Measurements from ENCODE around the gene ANKRD12.

GRCh38 chr18:9148203-9148552 is 11.6 kb downstream of the ANKRD12 start:
- no peak for TF ChIP-seq CTCF (IDR thresholded peaks at IDR 0.05)
- no peak for TF ChIP-seq POLR2A (IDR thresholded peaks at IDR 0.05)
- TF ChIP-seq POLR2AphosphoS5 (IDR thresholded peaks at IDR 0.05), result no peak

Measured in breast epithelium (tissue), 3 donors.